Measurements from ENCODE around the gene ZNF689.
"Not testable (repeated sequence)": the region's sequence is repeated elsewhere in the genome, so short reads cannot be mapped to it uniquely, and the experiment has no call there.

The ZNF689 gene

DNA sequence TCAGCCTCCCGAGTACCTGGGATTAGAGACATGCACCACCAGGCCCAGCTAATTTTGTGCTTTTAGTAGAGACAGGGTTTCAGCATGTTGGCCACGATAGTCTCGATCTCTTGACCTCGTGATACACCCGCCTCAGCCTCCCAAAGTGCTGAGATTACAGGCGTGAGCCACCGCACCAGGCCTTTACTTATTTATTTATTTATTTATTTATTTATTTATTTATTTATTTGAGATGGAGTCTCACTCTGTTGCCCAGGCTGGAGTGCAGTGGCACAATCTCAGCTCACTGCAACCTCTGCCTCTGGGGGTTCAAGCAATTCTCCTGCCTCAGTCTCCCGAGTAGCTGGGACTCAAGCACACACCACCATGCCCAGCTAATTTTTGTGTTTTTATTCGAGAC lies 19.3 kb downstream of the ZNF689 start:
- DNase-seq = not testable (repeated sequence)

DNA sequence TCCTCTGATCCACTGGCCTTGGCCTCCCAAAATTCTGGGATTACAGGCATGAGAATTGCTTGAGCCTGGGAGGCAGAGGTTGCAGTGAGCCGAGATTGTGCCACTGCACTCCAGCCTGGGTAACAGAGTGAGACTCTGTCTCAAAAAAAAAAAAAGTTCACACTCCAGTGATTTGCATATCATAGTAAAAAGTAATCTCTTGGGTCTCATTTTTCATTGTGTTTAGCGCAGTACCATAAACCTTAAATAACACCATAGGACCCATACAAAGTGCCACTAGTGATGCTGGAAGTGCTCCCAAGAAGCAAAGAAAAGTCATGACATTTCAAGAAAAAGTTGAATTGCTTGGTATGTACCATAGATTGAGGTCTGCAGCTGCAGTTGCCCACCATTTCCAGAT lies 20.6 kb downstream of the ZNF689 start:
- not testable (repeated sequence) for DNase-seq

DNA sequence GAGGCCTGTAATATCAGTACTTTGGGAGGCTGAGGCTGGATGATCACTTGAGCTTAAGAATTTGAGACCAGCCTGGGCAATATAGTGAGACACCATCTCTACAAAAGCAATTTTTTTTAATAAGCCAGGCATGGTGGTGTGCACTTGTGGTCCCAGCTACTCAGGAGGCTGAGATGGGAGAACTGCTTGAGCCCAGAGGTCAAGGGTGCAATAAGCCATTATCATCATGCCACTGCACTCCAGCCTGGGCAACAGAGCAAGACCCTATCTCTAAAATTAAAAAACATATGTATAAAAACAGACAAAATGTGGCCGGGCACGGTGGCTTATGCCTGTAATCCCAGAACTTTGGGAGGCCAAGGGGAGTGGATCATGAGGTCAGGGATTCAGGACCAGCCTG lies 21.5 kb downstream of the ZNF689 start:
- no peak for DNase-seq

DNA sequence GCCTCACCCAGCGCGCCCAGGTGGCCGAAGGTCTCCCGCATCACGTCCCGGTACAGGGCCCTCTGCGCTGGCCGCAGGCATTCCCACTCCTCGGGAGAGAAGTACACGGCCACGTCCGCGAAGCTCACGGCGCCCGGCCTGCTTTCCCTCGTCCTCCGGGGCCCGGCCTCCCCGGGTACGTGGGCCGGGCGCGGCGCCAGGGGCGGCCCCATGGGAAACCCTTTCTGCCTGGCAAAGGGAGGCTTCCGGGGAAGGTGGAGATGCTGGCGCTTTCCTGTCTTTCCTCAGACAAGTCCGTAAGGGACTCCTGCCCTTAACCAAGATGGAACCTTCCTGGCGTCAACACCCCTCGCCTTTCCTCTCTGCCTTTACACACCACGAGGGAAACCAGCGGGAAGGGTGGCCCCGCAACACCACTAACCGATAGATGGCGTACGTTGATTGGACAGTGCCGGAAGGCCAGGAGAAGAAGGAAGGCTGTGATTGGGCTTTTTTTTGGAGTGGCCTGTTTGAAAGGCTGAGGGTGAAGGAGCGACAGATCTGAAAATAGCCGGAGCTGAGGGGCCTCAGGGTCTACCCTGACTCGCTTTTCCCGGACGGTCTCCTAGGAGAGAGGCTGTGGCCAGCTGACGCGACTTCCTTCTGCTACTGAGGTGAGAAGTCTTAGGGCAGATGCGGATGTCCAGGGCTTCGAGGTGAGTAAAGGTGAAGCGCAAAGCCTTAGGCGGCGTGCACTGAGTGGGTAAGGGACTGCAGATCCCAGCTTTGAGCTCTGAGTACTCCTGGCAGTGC lies 24.6 kb downstream of the ZNF689 start, which contains the start of gene ZNF785:
Gene ZNF785, minus strand, starts transcription at position 298 of the 792 bp plus-strand sequence. Its CDS starts 86 bp downstream, at position 212.
- DNase-seq = peak; percentile 96

DNA sequence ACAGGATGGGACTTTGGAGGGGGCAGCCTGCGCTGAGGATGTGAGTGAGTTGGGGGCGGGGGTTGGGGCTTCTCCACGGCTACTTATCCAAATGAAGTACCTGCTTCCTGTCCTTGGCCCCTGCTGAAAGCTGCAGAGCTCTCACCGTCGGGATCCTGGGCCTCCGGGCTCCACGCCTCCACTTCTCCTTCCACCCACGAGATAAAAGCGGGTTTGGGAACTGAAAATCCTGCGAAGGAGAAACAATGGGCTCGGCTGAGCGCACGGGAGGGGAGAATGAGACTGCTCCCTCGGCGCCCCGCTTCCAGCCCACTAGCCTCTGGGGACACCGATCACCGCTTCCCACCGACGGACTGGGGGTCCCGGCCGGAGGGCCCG lies 25.2 kb downstream of the ZNF689 start:
- DNase-seq = no peak

DNA sequence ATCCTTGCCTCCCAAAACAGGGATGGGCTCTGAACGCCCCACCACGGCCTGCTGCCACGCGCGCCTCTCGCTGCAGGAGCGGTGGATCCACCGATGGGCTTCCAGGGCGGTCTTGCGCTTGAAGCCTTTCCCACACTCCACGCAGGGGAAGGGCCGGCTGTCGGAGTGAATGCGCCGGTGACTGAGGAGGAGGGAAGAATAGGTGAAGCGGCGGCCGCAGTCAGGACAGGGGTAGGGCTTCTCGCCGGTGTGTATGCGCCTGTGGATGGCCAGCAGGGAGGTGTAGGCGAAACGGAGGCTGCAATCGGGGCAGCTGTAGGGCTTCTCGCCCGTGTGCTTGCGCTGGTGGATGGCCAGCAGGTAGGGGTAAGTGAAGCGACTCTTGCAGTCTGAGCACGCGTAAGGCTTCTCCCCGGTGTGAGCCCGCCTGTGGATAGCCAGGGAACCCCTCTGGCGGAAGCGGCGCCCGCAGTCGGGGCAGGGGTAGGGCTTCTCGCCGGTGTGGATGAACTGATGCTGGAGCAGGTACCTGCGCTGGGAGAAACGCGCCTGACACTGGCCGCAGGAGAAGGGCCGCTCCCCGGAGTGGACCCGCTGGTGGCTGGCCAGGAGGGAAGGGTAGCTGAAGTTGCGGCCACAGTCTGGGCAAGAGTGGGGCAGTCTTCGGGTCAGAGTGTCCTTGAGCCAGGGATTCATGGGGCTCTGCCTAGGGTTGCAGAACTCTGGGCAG lies 27.4 kb downstream of the ZNF689 start:
- no peak for DNase-seq

DNA sequence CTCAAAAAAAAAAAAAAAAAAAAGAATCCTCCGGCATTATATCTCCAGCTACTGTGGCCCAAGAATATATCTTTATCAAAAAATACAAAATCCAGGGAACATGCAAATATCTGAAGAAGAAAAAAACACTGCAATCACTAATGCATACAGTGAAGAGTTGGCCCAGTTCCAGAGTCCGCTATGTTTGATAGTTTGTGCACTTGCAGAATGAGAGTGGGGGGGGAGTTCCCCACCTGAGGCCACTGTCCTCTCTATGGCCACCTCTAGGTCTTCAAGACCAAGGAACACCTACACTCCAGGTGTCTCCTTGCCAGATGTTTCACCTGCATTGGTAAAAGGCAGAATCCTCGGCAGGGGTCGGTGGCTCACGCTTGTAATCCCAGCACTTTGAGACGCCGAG lies 28.7 kb downstream of the ZNF689 start:
- DNase-seq = no peak

DNA sequence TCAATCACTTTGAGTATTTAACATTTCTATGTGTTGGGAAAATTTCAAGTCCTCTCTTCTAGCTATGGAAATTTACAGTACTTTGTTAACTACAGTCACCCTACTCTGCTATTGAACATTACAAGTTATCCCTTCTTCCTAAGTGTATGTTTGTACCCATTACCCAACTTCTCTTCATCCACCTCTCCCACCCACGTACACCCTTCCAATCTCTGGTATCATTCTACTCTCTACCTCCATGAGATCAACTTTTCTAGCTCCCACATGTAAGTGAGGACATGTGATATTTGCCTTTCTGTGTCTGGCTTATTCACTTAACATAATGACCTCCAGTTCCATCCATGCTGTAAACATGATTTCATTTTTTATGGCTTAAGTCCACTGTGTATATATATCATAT lies 35.5 kb downstream of the ZNF689 start:
- DNase-seq = no peak

DNA sequence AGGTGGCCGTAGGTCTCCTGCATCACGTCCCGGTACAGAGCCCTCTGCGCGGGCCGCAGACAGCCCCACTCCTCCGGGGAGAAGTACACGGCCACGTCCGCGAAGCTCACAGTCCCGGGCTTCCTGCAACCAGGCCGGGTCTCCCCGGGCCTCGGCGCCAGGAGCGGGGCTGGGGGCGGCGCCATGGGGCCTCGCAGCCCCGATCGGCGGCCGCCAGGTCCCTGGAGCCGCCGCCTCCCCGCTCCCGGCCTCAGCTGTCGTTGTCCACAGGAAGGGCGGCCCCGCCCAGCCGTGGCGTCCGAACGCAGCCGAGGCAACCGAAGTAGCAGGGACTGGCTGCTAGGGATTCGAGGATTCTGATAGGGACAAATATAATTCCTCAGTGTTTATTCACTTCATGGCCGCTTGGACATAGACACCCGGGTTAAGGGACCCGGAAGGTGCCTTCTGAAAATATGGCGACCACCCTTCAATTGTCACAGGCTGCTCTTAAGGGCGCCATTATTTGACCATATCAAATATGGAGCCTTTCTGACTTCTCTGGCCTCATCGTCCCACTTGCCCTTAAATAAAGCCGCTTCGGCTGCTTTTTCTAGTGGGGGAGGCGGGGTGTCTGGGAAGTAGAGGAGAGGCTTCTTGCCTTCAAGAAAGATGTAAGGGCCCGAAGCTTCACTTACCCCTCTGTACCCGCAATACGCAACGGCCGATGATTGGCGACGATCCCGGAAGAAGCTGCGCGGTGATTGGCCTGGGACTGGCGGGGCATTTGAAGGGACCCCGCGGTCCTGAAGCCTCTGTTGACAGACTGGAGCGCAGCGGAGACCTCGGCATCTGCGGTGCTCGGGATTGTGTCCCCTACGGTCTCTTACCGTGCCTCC lies 38.5 kb downstream of the ZNF689 start, which contains the start of gene ZNF688:
Gene ZNF688, minus strand, starts transcription at position 270 of the 878 bp plus-strand sequence. Its CDS starts 85 bp downstream, at position 185.
- DNase-seq = peak; percentile 86

DNA sequence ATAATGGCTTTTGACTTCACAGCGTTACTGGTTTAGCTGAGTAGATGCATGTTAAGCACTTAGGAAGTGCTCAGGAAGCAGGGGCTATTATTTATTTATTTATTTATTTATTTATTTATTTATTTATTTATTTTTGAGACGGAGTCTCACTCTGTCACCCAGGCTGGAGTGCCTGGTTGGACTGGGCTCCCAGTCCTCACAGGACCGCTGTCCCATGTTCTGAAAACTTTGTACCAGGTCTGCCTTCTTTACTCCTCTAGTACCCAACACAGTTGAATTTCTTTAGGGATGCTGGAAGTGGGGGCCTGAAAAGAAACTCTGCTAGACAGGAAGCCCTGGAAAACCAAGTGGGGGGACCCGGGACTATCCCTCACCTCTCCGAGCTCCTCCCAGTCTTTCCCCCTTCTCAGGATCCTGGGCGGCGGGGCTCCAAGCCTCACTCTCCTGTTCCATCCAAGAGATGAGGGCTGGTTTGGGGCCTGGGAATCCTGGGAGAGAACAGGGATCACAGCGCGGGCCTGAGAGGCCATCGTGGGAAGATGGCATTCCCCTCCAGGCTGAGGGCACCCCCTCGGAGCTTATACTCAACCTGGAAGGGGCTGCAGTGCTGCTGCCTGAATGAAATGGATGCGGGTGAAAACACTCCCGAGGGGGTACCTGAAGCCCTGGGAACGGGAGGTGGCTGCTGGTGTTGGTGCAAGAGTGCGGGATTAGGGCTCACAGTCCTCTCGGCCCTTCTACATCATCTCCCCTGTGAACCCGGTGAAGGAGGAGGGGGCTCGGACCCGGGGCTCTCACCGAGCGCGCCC lies 39.3 kb downstream of the ZNF689 start:
- DNase-seq = no peak

DNA sequence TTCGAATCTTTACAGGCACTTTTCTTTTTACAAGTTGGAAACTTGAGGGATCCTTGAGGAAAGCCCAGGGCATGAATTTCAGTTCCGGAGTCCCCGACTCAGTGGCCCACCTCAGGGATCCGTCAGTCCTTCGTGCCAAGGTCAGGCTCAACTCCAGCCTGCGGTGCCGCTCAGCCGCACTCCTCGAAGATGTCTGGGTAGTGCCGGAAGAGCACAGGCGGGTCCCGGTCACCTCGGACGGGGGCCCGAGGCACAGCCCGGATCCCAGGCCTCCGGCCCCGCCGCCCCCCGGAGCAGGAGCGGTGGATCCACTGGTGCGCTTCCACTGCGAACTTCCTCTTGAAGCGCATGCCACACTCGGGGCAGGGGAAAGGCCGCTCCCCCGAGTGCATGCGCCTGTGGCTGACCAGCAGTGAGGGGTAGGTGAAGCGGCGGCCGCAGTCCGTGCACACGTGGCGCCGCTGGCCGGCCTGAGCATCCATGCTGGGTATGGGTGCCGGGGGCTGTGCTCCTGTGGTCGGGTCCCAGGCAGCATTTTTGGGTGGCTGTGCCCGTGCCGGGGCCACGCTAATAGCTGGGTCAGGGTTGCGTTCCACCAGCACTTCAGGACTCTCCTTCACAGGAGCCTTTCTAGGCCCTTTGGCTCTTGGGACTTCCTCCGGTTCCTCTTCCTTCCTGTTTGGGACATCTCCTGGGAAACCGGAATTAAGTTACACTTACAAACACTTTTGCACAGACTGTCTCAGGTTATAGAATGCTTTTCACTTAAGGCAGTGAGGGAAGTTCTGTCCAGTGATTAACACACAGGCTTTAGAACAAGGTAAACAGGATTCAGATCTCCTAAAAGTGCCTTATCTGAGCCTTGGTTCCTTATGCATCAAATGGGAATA lies 40.2 kb downstream of the ZNF689 start:
- DNase-seq = no peak

DNA sequence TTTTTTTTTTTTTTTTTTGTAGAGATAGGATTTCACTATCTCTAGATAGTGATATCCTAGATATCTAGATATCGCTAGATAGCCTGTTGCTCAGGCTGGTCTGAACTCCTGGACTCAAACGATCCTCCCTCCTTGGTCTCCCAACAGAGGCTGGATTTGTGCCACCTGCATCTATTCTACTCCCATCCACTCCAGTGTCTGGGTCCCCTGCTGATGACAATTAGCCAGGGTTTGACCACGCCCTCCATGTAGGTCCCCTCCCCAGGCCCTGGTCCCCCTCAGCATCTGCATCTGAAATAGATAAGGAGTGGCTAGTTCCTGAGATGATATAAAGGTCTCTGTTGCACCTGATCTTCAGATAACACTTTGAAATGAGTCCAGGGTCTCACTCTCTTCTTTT lies 40.9 kb downstream of the ZNF689 start:
- DNase-seq = no peak

DNA sequence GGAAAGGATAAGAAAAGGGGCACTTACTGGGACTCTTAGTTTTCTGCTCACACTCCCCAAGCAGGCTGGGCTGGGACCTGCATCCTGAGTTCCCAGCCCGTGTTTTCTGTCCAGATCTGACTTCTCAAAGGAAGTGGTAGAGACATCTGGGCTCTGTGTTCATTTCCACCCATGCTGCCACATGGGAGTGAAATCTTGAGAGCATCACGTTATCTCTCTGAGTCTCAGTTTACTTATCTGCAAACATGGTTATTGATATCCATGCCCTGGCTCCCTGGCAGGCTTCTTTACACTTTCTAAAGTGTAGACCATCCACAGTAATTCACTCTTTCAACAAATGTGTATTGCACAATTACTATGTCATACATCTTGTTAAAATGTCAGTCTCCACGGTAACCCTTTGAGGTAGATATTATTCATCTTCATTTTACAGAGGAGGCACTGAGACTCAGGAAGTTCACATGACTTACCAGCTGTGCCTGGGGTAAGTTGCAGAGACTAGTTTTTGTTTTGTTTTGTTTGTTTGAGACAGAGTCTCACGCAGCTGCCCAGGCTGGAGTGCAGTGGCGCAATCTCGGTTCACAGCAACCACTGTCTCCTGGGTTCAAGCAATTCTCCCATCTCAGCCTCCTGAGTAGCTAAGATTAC lies 42.1 kb downstream of the ZNF689 start:
- DNase-seq = no peak

DNA sequence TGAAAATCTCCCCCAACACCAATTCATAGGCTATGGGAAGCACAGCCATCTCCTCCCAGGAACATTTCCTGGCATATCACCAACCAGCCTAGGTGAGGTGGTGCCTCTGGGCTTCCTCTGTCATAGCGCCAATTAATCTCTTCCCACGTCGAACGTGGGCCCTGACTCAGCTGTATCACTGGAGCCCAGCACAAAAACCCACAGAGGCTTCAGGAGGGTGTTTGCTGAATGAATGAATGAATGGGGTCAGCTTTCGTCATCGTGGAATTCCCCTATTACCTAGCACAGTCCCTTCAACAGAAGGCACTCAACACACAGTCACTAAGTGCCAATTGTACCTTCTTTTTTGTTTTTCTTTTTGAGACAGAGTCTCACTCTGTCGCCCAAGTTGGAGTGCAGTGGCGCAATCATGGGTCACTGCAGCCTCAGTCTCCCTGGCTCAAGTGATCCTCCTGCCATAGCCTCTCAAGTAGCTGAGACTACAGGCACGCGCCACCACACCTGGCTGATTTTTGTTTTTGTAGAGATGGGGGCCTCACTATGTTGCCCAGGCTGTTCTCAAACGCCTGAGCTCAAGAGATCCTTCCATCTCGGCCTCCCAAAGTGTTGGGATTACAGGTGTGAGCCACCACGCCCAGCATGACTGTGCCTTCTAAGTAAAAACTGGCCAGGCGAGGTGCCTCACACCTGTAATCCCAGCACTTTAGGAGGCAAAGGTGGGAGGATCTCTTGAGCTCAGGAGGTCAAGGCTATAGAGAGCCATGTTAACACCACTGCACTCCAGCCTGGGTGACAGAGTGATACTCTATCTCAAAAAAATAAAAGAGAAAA lies 42.8 kb downstream of the ZNF689 start:
- no peak for DNase-seq

DNA sequence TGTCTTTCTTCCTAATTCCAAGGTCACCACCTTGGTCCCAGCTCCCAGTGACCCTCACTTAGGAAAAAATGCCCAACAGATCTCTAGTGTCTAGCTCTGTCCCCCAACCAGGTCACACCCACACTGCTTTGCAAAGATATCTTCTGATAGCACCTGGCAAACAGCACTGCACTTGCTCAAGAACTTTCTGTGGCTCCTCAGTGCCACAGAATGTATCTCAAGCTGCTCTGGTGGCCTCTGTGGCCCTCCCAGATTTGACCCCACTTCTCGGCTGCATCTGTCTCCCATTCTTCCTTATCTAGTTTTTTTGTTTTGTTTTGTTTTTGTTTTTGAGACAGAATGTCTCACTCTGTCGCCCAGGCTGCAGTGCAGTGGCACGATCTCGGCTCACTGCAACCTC lies 43.7 kb downstream of the ZNF689 start:
- DNase-seq = no peak

DNA sequence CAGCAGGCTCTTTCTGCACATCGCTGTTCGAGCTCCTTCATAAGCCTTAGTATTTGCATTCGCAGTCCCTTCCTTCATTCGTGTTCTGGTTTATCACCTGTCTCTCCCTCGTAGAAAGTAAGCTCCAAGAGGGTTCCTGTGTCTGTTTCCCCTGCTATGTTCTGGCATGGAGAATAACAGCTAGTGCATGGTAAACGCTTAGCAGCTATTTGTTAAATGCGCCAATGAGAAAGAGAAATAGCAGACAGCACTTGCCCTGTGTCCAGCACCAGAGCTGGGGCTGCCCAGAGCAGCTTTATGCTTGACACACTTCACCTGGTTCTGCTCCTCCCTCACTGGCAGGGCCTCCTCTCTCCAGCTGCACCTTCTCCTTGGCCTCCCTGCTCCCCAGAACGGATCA lies 44.2 kb downstream of the ZNF689 start:
- DNase-seq = no peak

DNA sequence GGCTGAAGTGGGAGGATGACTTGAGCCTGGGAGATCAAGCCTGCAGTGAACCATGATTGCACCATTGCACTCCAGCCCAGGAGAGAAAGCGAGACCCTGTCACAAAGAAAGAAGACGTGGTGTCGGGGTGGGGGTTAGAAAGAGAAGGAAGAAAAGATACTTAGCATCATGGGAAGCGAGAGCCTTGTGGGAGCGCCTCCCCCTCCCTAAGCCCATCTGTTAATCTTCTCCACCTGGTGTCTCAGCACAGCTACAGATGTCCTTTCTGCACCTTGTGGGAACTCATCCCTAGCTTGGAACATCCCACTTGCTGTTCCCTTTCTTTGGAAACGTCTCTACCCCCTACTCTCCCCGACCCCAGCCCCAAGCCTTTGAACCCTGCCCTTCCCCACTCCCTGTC lies 44.7 kb downstream of the ZNF689 start:
- no peak for DNase-seq

DNA sequence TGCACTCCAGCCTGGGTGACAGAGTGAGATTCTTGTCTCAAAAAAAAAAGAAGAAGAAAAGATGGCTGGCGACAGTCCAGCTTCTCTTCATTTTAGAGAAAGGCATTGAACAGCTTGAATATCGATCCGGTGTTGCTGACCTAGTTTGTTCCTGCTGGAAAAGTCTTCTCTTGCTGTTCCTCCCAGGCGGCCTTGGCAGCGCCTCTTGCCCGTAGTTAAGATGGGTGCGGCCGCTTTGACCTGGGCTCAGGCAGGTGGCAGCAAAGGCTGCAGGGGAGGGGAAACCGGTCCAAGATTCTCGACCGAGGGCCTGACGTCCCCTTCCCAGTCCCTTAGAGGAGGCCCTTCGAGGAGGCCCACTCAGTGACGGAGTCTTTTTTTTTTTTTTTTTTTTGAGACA lies 48.2 kb downstream of the ZNF689 start:
- no peak for DNase-seq

DNA sequence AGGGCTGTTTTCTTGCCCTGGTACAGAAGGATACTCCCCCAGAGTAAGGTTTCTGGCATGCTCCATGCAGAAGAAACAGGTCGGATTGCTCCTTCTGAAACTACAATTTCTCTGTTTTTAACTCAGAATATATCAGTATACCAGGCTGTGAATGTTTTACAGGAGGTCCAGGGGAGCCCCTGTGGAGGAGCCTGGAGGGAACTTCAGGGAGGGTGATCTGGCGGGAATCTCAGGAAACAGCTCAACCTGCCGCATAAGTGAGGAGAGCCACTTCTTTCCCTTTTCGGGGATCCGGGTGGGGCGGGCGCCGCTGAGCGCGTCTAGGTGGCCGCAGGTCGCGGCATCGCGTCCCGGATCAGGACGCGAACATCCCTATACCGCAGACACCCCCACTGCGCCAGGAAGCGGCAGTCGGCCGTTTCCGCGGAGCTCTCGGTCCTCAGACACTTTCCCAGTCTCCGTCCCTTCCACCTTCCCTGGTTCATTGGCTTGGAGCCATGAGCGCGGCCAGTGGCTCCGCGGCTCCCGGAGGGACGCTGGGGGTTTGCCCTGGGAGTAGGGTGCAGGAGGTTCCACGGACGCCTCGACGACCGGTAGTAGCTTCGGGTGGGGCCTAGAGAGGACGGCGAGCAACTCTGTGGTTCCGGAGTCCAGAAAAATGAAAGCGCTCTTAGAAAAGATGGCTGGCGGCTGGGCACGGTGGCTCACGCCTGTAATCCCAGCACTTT lies 48.9 kb downstream of the ZNF689 start:
- no peak for DNase-seq

All from NCI-H526 treated with DMSO at 0.1 percent for 48 hours (cell line).